K562 (cell line): ENCODE results near the gene DGCR8. TPM values are rescaled to one million over a fixed set of nuclear protein-coding genes. Genes with fewer than 3 reads are reported as not detected.

Experiments
- ATAC-seq: fragments of 200-7000 bp; cut with Tn5 transposase; 3 replicates; pipeline ENCODE4 v1.9.1; 2020; ENCODE audit warnings: moderate library complexity
- BruUV-seq: library from RNA; stranded (reverse); fragments of 400-500 nt; replicated peaks from 2 replicates; lab custom pipeline; 2021; lab: Mats Ljungman, UMichigan
- CTCF ChIA-PET: fragments of 300-600 bp; formaldehyde crosslinking; extraction: SDS; loops from one replicate; lab custom pipeline; 2021; ENCODE audit warnings: low intra/inter-chr PET ratio; lab: Yijun Ruan, JAX
- POLR2A ChIA-PET: fragments of 300-600, 350-650 bp; sonication (Branson Sonifier 250); formaldehyde crosslinking; extraction: SDS; loops from one replicate; lab custom pipeline; 2021; ENCODE audit warnings: antibody characterized with exemption, inconsistent platforms; lab: Yijun Ruan, JAX
- DNase-seq, 4 experiments: peaks; one replicate each; pipeline versions ENCODE4 v3.0.0 to v3.0.0-alpha.2; 2011 to 2018; ENCODE audit warnings: low spot score in 3 of 4, mixed read lengths in 3 of 4; ENCODE audit errors: extremely low read depth in 1 of 4
- FAIRE-seq: peaks from 2 replicates; lab custom pipeline; 2011; peaks lifted over from hg19 to GRCh38; lab: Jason Lieb, UNC
- H2AFZ ChIP-seq: 2 replicates; pipeline ENCODE4 v1.6.0; 2011; ENCODE audit warnings: low read depth, low read length, control low read depth, inconsistent platforms
- H3K27ac ChIP-seq: fragments of 200-600 bp; 3 replicates; pipeline ENCODE4 v1.8.0; 2011; ENCODE audit warnings: low read depth, mild to moderate bottlenecking, control low read depth, inconsistent platforms, low read length, moderate library complexity, mixed read lengths; ENCODE audit errors: extremely low read depth
- H3K27me3 ChIP-seq, 2 experiments: fragments of 300-600 bp in 1 of 2; 2 replicates in 1 of 2; 3 replicates in 1 of 2; pipeline versions ENCODE4 v1.6.0 to v1.8.0; 2011; ENCODE audit warnings: inconsistent platforms in 2 of 2, low read length in 2 of 2, mild to moderate bottlenecking in 1 of 2, mixed read lengths in 1 of 2, moderate library complexity in 1 of 2; ENCODE audit not compliant: control insufficient read depth in 2 of 2, insufficient read depth in 2 of 2
- H3K36me3 ChIP-seq: fragments of 300-600 bp; 3 replicates; pipeline ENCODE4 v1.8.0; 2011; ENCODE audit warnings: mild to moderate bottlenecking, low read length, inconsistent platforms; ENCODE audit not compliant: control insufficient read depth, insufficient read depth
- H3K4me1 ChIP-seq, 2 experiments: fragments of 200-600 bp in 1 of 2; replicated peaks in 1 of 2; 2 replicates in 1 of 2; 3 replicates in 1 of 2; pipeline versions ENCODE4 v1.5.1 to v1.8.0; 2011; ENCODE audit warnings: inconsistent platforms in 2 of 2, low read length in 2 of 2, mild to moderate bottlenecking in 1 of 2, mixed read lengths in 1 of 2, moderate library complexity in 1 of 2; ENCODE audit not compliant: control insufficient read depth in 2 of 2, insufficient read depth in 2 of 2
- H3K4me2 ChIP-seq: 2 replicates; pipeline ENCODE4 v1.6.1; 2011; ENCODE audit warnings: low read length, control low read depth, inconsistent platforms, mixed read lengths; ENCODE audit not compliant: insufficient read depth
- H3K4me3 ChIP-seq: fragments of 200-600 bp; sonication (generic), shearing (Covaris generic); 2 replicates; pipeline ENCODE4 v1.5.1; 2016; ENCODE audit warnings: control low read depth, inconsistent platforms
- H3K79me2 ChIP-seq: fragments of 200-600 bp; 3 replicates; pipeline ENCODE4 v1.8.0; 2011; ENCODE audit warnings: low read length, inconsistent platforms; ENCODE audit not compliant: control insufficient read depth, insufficient read depth
- H3K9ac ChIP-seq, 2 experiments: 2 replicates each; pipeline versions ENCODE4 v1.6.0 to v1.6.1; 2011; ENCODE audit warnings: low read depth in 2 of 2, low read length in 2 of 2, control low read depth in 1 of 2, inconsistent platforms in 1 of 2, mild to moderate bottlenecking in 1 of 2, mixed read lengths in 1 of 2; ENCODE audit not compliant: insufficient read depth in 1 of 2
- H3K9me1 ChIP-seq: one replicate; pipeline ENCODE4 v1.6.0; 2011; ENCODE audit warnings: inconsistent platforms, mild to moderate bottlenecking, low read length, moderate library complexity; ENCODE audit not compliant: control insufficient read depth, insufficient read depth
- H3K9me3 ChIP-seq: replicated peaks from 2 replicates; pipeline ENCODE4 v1.5.1; 2011; ENCODE audit warnings: low read depth, low read length, inconsistent platforms; ENCODE audit not compliant: control insufficient read depth, insufficient read depth
- H4K20me1 ChIP-seq: replicated peaks from 2 replicates; pipeline ENCODE4 v1.6.1; 2011; ENCODE audit warnings: low read length, inconsistent platforms, mixed read lengths; ENCODE audit not compliant: control insufficient read depth, insufficient read depth
- ARNT ChIP-seq, 2 experiments: fragments of 450-650 bp; IDR thresholded peaks; 2 replicates each; pipeline ENCODE4 v1.6.1; 2016; ENCODE audit warnings: mild to moderate bottlenecking in 1 of 2
- ELF1 ChIP-seq: fragments of 200-800 bp; sonication (Bioruptor generic); IDR thresholded peaks from 2 replicates; pipeline ENCODE4 v1.6.1; 2016; ENCODE audit warnings: missing genetic modification characterization, missing compliant biosample characterization
- HMG20B ChIP-seq: fragments of 250-450 bp; sonication (Bioruptor Pico); IDR thresholded peaks from 2 replicates; pipeline ENCODE4 v1.5.0; 2021; ENCODE audit warnings: mild to moderate bottlenecking
- RHOXF2B ChIP-seq: fragments of 250-450 bp; sonication (Bioruptor Pico); conservative IDR thresholded peaks from 2 replicates; pipeline ENCODE4 v1.5.1; 2021
- SMARCA5 ChIP-seq: fragments of 450-650 bp; IDR thresholded peaks from 2 replicates; pipeline ENCODE4 v1.6.1; 2016
- SNIP1 ChIP-seq: fragments of 450-650 bp; IDR thresholded peaks from 2 replicates; pipeline ENCODE4 v1.7.1; 2017; ENCODE audit warnings: low read depth, mild to moderate bottlenecking
- ZBTB7A ChIP-seq: IDR thresholded peaks from 2 replicates; pipeline ENCODE4 v1.6.1; 2011; ENCODE audit warnings: low read depth, mild to moderate bottlenecking, low read length, moderate library complexity, borderline replicate concordance; ENCODE audit not compliant: control insufficient read depth
- ZNF277 ChIP-seq: fragments of 250-450 bp; sonication (Bioruptor Pico); IDR thresholded peaks from 2 replicates; pipeline ENCODE4 v1.8.0; 2022; ENCODE audit warnings: inconsistent platforms, mild to moderate bottlenecking, moderate library complexity, borderline replicate concordance
- ZNF444 ChIP-seq: fragments of 250-450 bp; sonication (Bioruptor Pico); IDR thresholded peaks from 2 replicates; pipeline ENCODE4 v1.4.0; 2020; ENCODE audit warnings: mild to moderate bottlenecking, moderate library complexity
- ZNF699 ChIP-seq: fragments of 250-450 bp; sonication (Bioruptor Pico); IDR thresholded peaks from 2 replicates; pipeline ENCODE4 v1.8.0; 2021; ENCODE audit warnings: mild to moderate bottlenecking, moderate library complexity; ENCODE audit not compliant: insufficient replicate concordance
- WGBS: fragments of 100-300 bp; shearing (Covaris generic); methylation state at CpG from one replicate; pipeline ENCODE4 v1.1.6; 2016; ENCODE audit warnings: low coverage, mixed read lengths; ENCODE audit not compliant: insufficient coverage; ENCODE audit errors: missing lambda C conversion rate; 5-methylcytosine and 5-hydroxymethylcytosine counted together
- in situ Hi-C: fragments of 300-500 bp; cut with MboI; formaldehyde crosslinking; loops from 4 replicates; pipeline ENCODE4 v1.15.0; 2018; ENCODE audit warnings: inconsistent platforms, mixed read lengths
- intact Hi-C: fragments of 100-400 bp; cut with micrococcal nuclease; formaldehyde crosslinking; loops from 2 replicates; pipeline ENCODE4 v1.14.2; 2022
- polyA plus RNA-seq, 8 experiments: library from polyadenylated mRNA; depleted of rRNA in 4 of 8; stranded (reverse) in 5 of 8; unstranded in 3 of 8; fragments of >200 nt; fragmentation: Nextera tagmentation in 2 of 8; fragmentation: Illumina TruSeq in 1 of 8; extraction: Ambion mirVana in 2 of 8; extraction: Trizol in 1 of 8; gene quantifications; 2 replicates each; pipeline versions ENCODE4 v1.2.1 to v1.2.3, GENCODE V29; 2011 to 2014; ENCODE audit warnings: inconsistent platforms in 1 of 8, missing spikeins in 1 of 8
- total RNA-seq, 7 experiments: library from RNA; depleted of rRNA in 6 of 7; stranded (reverse); fragments of >200 nt in 6 of 7; fragmentation: Illumina TruSeq in 2 of 7; extraction: Trizol in 2 of 7; gene quantifications; 2 replicates each; pipeline versions ENCODE4 v1.2.1 to v1.2.3, GENCODE V29; 2011 to 2021; ENCODE audit warnings: low replicate concordance in 1 of 7
- TF ChIP-seq, protein P1 (sequence below): sonication (generic); formaldehyde crosslinking; IDR thresholded peaks from 2 replicates; pipeline ENCODE4 v1.8.1; 2023; ENCODE audit warnings: mild to moderate bottlenecking, missing genetic modification reagents, moderate library complexity
- TF ChIP-seq, protein P2 (sequence below): sonication (generic); formaldehyde crosslinking; IDR thresholded peaks from 2 replicates; pipeline ENCODE4 v1.8.1; 2023; ENCODE audit warnings: mild to moderate bottlenecking, missing genetic modification reagents
- TF ChIP-seq, protein P3 (sequence below): fragments of 250-450 bp; sonication (Bioruptor Pico); IDR thresholded peaks from 2 replicates; pipeline ENCODE4 v1.9.0; 2021; ENCODE audit warnings: mild to moderate bottlenecking, inconsistent platforms

The DGCR8 gene
- total and polyA plus RNA-seq, 9 of the 15 experiments (the other 6 are each of a cell fraction or from before 2014, with no cell fraction given): 5.9 to 144 (median 80.1) TPM

- TF ChIP-seq, protein P1, sequence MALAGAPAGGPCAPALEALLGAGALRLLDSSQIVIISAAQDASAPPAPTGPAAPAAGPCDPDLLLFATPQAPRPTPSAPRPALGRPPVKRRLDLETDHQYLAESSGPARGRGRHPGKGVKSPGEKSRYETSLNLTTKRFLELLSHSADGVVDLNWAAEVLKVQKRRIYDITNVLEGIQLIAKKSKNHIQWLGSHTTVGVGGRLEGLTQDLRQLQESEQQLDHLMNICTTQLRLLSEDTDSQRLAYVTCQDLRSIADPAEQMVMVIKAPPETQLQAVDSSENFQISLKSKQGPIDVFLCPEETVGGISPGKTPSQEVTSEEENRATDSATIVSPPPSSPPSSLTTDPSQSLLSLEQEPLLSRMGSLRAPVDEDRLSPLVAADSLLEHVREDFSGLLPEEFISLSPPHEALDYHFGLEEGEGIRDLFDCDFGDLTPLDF (CRISPR knock-in tag): 0 out of 2 replicates have a peak, but pooled peaks have one; percentile 3
- TF ChIP-seq, protein P2, sequence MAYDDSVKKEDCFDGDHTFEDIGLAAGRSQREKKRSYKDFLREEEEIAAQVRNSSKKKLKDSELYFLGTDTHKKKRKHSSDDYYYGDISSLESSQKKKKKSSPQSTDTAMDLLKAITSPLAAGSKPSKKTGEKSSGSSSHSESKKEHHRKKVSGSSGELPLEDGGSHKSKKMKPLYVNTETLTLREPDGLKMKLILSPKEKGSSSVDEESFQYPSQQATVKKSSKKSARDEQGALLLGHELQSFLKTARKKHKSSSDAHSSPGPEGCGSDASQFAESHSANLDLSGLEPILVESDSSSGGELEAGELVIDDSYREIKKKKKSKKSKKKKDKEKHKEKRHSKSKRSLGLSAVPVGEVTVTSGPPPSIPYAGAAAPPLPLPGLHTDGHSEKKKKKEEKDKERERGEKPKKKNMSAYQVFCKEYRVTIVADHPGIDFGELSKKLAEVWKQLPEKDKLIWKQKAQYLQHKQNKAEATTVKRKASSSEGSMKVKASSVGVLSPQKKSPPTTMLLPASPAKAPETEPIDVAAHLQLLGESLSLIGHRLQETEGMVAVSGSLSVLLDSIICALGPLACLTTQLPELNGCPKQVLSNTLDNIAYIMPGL (CRISPR knock-in tag): 0 out of 2 replicates have a peak, but pooled peaks have one; percentile 56
- TF ChIP-seq SNIP1 (no peak), SMARCA5 (no peak), ELF1 (tag) (no peak)
- TF ChIP-seq, all 486 proteins: peak for 5
These were observed 41.5 kb upstream of the DGCR8 start (continued) for GRCh38 chr22:20038574-20038973.

- peaks cover 29% of the 10 kb centered on the region for H4K20me1 ChIP-seq
- H2AFZ ChIP-seq: no peak overlapping the region
- no peak for FAIRE-seq
- no TSS peak for BruUV-seq
- H3K27ac ChIP-seq: no peak overlapping the region
- H3K79me2 ChIP-seq: peaks cover 15% of the 10 kb centered on the region; the same call in 2 of the 3 replicates
- intact Hi-C loops: no loop called here
- H3K36me3 ChIP-seq: peaks cover 80% of the 10 kb centered on the region
- peaks cover 11 to 42% of the 10 kb centered on the region in 2 experiments; a peak in 4 of 5 replicates for H3K4me1 ChIP-seq
- H3K4me3 ChIP-seq: no peak overlapping the region
- H3K9me3 ChIP-seq: no peaks in the 10 kb centered on the region
- H3K27me3 ChIP-seq: no peaks in the 10 kb centered on the region
- H3K9ac ChIP-seq: peak overlapping the region in 1 of 2 experiments; percentile 28; a peak in 1 of 4 replicates
- ATAC-seq: no peak
- POLR2A ChIA-PET: interaction anchor here (0.6 to 2.0 kb wide), 13 partner anchors 10 to 444 kb away, joined by 3 to 6 read pairs (median 3); no protein-coding TSS in a partner anchor
- H3K9me1 ChIP-seq: peaks cover 15% of the 10 kb centered on the region
- CTCF ChIA-PET: no interaction called here
- 88% methylated on average over 9 of the region's 9 CpGs for WGBS
- no peak for DNase-seq
- H3K4me2 ChIP-seq: no peak overlapping the region
- in situ Hi-C loops: no loop called here
- TF ChIP-seq, protein P3, sequence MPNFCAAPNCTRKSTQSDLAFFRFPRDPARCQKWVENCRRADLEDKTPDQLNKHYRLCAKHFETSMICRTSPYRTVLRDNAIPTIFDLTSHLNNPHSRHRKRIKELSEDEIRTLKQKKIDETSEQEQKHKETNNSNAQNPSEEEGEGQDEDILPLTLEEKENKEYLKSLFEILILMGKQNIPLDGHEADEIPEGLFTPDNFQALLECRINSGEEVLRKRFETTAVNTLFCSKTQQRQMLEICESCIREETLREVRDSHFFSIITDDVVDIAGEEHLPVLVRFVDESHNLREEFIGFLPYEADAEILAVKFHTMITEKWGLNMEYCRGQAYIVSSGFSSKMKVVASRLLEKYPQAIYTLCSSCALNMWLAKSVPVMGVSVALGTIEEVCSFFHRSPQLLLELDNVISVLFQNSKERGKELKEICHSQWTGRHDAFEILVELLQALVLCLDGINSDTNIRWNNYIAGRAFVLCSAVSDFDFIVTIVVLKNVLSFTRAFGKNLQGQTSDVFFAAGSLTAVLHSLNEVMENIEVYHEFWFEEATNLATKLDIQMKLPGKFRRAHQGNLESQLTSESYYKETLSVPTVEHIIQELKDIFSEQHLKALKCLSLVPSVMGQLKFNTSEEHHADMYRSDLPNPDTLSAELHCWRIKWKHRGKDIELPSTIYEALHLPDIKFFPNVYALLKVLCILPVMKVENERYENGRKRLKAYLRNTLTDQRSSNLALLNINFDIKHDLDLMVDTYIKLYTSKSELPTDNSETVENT (CRISPR knock-in tag): 0 out of 2 replicates have a peak, but pooled peaks have one; percentile 9
- TF ChIP-seq RHOXF2B (CRISPR knock-in tag): no peak
- TF ChIP-seq ZBTB7A: no peak
- TF ChIP-seq ZNF277 (CRISPR knock-in tag): no peak; the same call in 1 of the 2 replicates
- TF ChIP-seq HMG20B (CRISPR knock-in tag): no peak
- TF ChIP-seq ARNT (IDR thresholded peaks at IDR 0.05): no peak
- peak; percentile 60 for TF ChIP-seq ZNF699 (CRISPR knock-in tag)
- TF ChIP-seq ZNF444 (CRISPR knock-in tag): no peak
These were observed 40.2 kb upstream of the DGCR8 start for GRCh38 chr22:20039683-20040325.
